Measurements from ENCODE around the gene IL1R2. TPM values are rescaled to one million over a fixed set of nuclear protein-coding genes. Genes with fewer than 3 reads are reported as not detected.

The IL1R2 gene
- total and polyA plus RNA-seq, 2 of the 13 experiments (the other 11 are each of a cell fraction or from before 2014, with no cell fraction given), result 3.6 to 7.3 TPM

GRCh38 chr2:101998896-101999789 is 7.4 kb downstream of the IL1R2 start (continued):
- TF ChIP-seq, protein P1, sequence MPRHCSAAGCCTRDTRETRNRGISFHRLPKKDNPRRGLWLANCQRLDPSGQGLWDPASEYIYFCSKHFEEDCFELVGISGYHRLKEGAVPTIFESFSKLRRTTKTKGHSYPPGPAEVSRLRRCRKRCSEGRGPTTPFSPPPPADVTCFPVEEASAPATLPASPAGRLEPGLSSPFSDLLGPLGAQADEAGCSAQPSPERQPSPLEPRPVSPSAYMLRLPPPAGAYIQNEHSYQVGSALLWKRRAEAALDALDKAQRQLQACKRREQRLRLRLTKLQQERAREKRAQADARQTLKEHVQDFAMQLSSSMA (CRISPR knock-in tag; IDR thresholded peaks at IDR 0.05), result no peak
- TF ChIP-seq ZBTB3 (CRISPR knock-in tag; IDR thresholded peaks at IDR 0.05; ENCODE audit: borderline replicate concordance, low read depth), result no peak
- no peak for TF ChIP-seq MIER3 (CRISPR knock-in tag; IDR thresholded peaks at IDR 0.05; ENCODE audit: borderline replicate concordance)
- no peak for TF ChIP-seq E2F5 (CRISPR knock-in tag; conservative IDR thresholded peaks at IDR 0.05)
- no peak for TF ChIP-seq ZSCAN21 (CRISPR knock-in tag; IDR thresholded peaks at IDR 0.05; ENCODE audit: borderline replicate concordance)
- no peak for TF ChIP-seq ZNF382 (CRISPR knock-in tag; IDR thresholded peaks at IDR 0.05; ENCODE audit: borderline replicate concordance)
- TF ChIP-seq MAFK (conservative IDR thresholded peaks at IDR 0.05 in 1 of 2, IDR thresholded peaks at IDR 0.05 in 1 of 2; ENCODE audit: low read length in 2 of 2), result no peak
- no peak for TF ChIP-seq ZNF367 (CRISPR knock-in tag; IDR thresholded peaks at IDR 0.05; ENCODE audit: borderline replicate concordance)
- TF ChIP-seq, protein P2, sequence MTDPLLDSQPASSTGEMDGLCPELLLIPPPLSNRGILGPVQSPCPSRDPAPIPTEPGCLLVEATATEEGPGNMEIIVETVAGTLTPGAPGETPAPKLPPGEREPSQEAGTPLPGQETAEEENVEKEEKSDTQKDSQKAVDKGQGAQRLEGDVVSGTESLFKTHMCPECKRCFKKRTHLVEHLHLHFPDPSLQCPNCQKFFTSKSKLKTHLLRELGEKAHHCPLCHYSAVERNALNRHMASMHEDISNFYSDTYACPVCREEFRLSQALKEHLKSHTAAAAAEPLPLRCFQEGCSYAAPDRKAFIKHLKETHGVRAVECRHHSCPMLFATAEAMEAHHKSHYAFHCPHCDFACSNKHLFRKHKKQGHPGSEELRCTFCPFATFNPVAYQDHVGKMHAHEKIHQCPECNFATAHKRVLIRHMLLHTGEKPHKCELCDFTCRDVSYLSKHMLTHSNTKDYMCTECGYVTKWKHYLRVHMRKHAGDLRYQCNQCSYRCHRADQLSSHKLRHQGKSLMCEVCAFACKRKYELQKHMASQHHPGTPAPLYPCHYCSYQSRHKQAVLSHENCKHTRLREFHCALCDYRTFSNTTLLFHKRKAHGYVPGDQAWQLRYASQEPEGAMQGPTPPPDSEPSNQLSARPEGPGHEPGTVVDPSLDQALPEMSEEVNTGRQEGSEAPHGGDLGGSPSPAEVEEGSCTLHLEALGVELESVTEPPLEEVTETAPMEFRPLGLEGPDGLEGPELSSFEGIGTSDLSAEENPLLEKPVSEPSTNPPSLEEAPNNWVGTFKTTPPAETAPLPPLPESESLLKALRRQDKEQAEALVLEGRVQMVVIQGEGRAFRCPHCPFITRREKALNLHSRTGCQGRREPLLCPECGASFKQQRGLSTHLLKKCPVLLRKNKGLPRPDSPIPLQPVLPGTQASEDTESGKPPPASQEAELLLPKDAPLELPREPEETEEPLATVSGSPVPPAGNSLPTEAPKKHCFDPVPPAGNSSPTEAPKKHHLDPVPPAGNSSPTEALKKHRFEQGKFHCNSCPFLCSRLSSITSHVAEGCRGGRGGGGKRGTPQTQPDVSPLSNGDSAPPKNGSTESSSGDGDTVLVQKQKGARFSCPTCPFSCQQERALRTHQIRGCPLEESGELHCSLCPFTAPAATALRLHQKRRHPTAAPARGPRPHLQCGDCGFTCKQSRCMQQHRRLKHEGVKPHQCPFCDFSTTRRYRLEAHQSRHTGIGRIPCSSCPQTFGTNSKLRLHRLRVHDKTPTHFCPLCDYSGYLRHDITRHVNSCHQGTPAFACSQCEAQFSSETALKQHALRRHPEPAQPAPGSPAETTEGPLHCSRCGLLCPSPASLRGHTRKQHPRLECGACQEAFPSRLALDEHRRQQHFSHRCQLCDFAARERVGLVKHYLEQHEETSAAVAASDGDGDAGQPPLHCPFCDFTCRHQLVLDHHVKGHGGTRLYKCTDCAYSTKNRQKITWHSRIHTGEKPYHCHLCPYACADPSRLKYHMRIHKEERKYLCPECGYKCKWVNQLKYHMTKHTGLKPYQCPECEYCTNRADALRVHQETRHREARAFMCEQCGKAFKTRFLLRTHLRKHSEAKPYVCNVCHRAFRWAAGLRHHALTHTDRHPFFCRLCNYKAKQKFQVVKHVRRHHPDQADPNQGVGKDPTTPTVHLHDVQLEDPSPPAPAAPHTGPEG (CRISPR knock-in tag; IDR thresholded peaks at IDR 0.05), result no peak
- peak; percentile 47 for TF ChIP-seq TEAD3 (CRISPR knock-in tag; optimal IDR thresholded peaks at IDR 0.05; ENCODE audit: borderline replicate concordance)
- no peak; the same call in 1 of the 2 replicates for TF ChIP-seq CCDC6 (CRISPR knock-in tag; IDR thresholded peaks at IDR 0.05)
- TF ChIP-seq ZNF235 (CRISPR knock-in tag; IDR thresholded peaks at IDR 0.05; ENCODE audit: borderline replicate concordance), result no peak
- no peak for TF ChIP-seq MTA3 (CRISPR knock-in tag; IDR thresholded peaks at IDR 0.05)
- no peak for TF ChIP-seq ZNF264 (CRISPR knock-in tag; IDR thresholded peaks at IDR 0.05)
- TF ChIP-seq ZNF121 (CRISPR knock-in tag; IDR thresholded peaks at IDR 0.05), result peak; percentile 2; the same call in 1 of the 2 replicates
- no peak for TF ChIP-seq ZNF513 (CRISPR knock-in tag; conservative IDR thresholded peaks at IDR 0.05)
- TF ChIP-seq TBX3 (IDR thresholded peaks at IDR 0.05; ENCODE audit: borderline replicate concordance), result no peak
- TF ChIP-seq ZNF274 (CRISPR knock-in tag; IDR thresholded peaks at IDR 0.05), result no peak
- TF ChIP-seq, protein P3, sequence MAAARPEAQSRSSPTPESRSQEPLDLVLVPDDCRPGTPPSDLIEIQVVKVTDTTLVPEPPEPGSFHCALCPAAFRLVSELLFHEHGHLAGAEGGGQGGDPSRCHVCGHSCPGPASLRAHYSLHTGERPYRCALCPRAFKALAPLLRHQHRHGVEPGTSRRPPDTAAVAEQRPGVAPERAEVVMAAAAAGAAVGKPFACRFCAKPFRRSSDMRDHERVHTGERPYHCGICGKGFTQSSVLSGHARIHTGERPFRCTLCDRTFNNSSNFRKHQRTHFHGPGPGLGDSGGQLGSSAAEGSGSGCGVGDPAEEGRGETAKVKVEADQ (CRISPR knock-in tag; IDR thresholded peaks at IDR 0.05; ENCODE audit: borderline replicate concordance), result no peak
